CD4-positive, CD25-positive, alpha-beta regulatory T cell (primary cell): ENCODE results near the gene OGFOD2. TPM values are rescaled to one million over a fixed set of nuclear protein-coding genes. Genes with fewer than 3 reads are reported as not detected.

ENCODE experiments used
- ATAC-seq, 2 donors: fragments of 150-1000 bp; cut with Tn5 transposase; one replicate each; pipeline ENCODE4 v1.10.0; 2021; ENCODE audit warnings: low read depth in 2 of 2, moderate number of reproducible peaks in 2 of 2, moderate library complexity in 1 of 2
- DNase-seq, 3 donors: peaks; one replicate each; pipeline versions ENCODE4 v3.0.0 to v3.0.0-alpha.2; 2012 to 2022; ENCODE audit warnings: mixed read lengths in 1 of 3
- H3K27ac ChIP-seq: one replicate; pipeline ENCODE4 v1.7.0; 2013; ENCODE audit warnings: mild to moderate bottlenecking, low read length; ENCODE audit not compliant: insufficient read depth, poor library complexity, severe bottlenecking
- H3K27me3 ChIP-seq: one replicate; pipeline ENCODE4 v1.7.0; 2013; ENCODE audit warnings: low read length; ENCODE audit not compliant: control insufficient read depth, insufficient read depth
- H3K36me3 ChIP-seq: one replicate; pipeline ENCODE4 v1.7.0; 2013; ENCODE audit warnings: mild to moderate bottlenecking, low read length, moderate library complexity; ENCODE audit not compliant: control insufficient read depth, insufficient read depth
- H3K4me1 ChIP-seq: 2 replicates; pipeline ENCODE4 v1.7.0; 2013; ENCODE audit warnings: mild to moderate bottlenecking, low read length; ENCODE audit not compliant: insufficient read depth, control insufficient read depth, poor library complexity, severe bottlenecking
- H3K4me3 ChIP-seq: one replicate; pipeline ENCODE4 v1.7.0; 2013; ENCODE audit warnings: low read depth, mild to moderate bottlenecking, low read length, moderate library complexity
- H3K9me3 ChIP-seq, 2 experiments: 1 replicate in 1 of 2; 2 replicates in 1 of 2; pipeline ENCODE4 v1.7.0; 2013; ENCODE audit warnings: low read length in 2 of 2, mild to moderate bottlenecking in 1 of 2, moderate library complexity in 1 of 2; ENCODE audit not compliant: control insufficient read depth in 2 of 2
- H3K27ac Mint-ChIP-seq, 3 donors: one replicate each; pipeline ENCODE4 v1.8.0; 2020 to 2022; ENCODE audit warnings: mild to moderate bottlenecking in 3 of 3, mixed read lengths in 3 of 3, moderate library complexity in 2 of 3
- H3K27me3 Mint-ChIP-seq: one replicate; pipeline ENCODE4 v1.8.0; 2022; ENCODE audit warnings: mild to moderate bottlenecking, mixed read lengths
- H3K36me3 Mint-ChIP-seq: one replicate; pipeline ENCODE4 v1.8.0; 2020; ENCODE audit warnings: mixed read lengths
- H3K4me1 Mint-ChIP-seq, 4 donors: one replicate each; pipeline ENCODE4 v1.8.0; 2020 to 2022; ENCODE audit warnings: mixed read lengths in 4 of 4, mild to moderate bottlenecking in 1 of 4
- H3K4me3 Mint-ChIP-seq, 4 donors: one replicate each; pipeline ENCODE4 v1.8.0; 2020 to 2022; ENCODE audit warnings: mild to moderate bottlenecking in 4 of 4, mixed read lengths in 4 of 4, moderate library complexity in 3 of 4
- H3K9me3 Mint-ChIP-seq, 7 donors: one replicate each; pipeline ENCODE4 v1.8.0; 2020 to 2022; ENCODE audit warnings: mixed read lengths in 7 of 7, mild to moderate bottlenecking in 3 of 7, moderate library complexity in 2 of 7
- polyA plus RNA-seq, 4 donors: library from polyadenylated mRNA; unstranded; fragments of 300-500 nt; fragmentation: Illumina TruSeq; gene quantifications; one replicate each; pipeline ENCODE4 v1.2.3, GENCODE V29; 2021
- total RNA-seq: library from RNA; stranded (reverse); gene quantifications from one replicate; pipeline ENCODE4 v1.2.3, GENCODE V29; 2022

OGFOD2 gene
- 20.6 TPM for total RNA-seq
- polyA plus RNA-seq, result 10 to 100 TPM; 12.5 to 17.4 (median 14.2) TPM

DNA sequence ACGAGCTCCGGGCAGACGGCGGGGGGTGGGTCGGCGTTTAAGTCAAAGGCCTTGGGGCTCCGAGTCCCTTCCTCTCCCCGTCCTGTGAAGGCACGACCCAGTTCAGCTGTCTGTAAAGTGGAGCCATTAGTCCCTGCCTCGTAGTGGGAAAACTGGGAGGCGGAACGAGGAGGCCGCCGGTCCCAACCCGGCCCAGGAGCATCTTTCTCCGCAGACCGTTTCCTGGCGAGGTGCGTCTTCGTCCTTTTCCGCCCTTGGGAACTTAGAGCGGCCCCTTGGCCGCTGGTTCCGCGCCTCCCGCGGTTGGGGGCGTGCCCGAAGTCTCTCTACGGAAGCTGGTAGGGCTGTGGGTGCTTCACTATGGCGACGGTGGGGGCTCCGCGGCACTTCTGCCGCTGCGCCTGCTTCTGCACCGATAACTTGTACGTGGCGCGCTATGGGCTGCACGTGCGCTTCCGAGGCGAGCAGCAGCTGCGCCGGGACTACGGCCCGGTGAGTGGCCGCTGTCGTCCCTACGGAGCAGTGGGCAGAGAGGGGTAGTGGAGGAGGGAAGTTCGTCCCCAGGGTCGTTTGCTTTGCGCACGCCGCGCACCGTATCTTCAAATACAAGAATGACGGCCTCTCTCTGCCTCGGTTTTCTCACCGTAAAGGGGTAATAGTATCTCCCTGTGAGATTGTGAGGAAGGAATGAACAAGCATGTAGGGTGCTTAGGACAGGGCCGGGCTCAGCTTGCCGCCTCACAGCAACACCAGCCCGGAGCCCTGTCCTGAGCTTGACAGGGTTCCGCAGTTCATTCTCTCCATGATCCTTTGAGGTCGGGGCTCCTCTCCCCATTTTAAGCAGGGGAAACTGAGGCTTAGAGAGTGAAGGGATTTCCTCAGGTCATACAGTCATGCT lies at the start of gene OGFOD2:
Gene OGFOD2 (plus strand): TSS at position 353 of the 898 bp plus-strand sequence. CDS start 8 bp downstream, at position 361.
- H3K36me3 Mint-ChIP-seq, result no peaks in the 10 kb centered on the region
- H3K4me1 ChIP-seq, result peaks cover 44% of the 10 kb centered on the region
- peak within 1 kb of the TSS; percentile 99 to 100 (median 100) for H3K27ac Mint-ChIP-seq
- peaks cover 6 to 50% (median 23%) of the 10 kb centered on the region in 4 donors for H3K4me1 Mint-ChIP-seq
- peak within 1 kb of the TSS; percentile 98 to 100 (median 98) for H3K4me3 Mint-ChIP-seq
- H3K9me3 Mint-ChIP-seq, result no peaks in the 10 kb centered on the region
- H3K27me3 Mint-ChIP-seq, result peaks cover 6% of the 10 kb centered on the region
- no peaks in the 10 kb centered on the region for H3K9me3 ChIP-seq
- DNase-seq, result peak; percentile 90 to 96 (median 93)
- peak within 1 kb of the TSS; percentile 91 for H3K4me3 ChIP-seq
- H3K36me3 ChIP-seq, result no peaks in the 10 kb centered on the region
- H3K27me3 ChIP-seq, result no peaks in the 10 kb centered on the region
- H3K27ac ChIP-seq, result peak within 1 kb of the TSS; percentile 99
- peak; percentile 82 to 85 for ATAC-seq

DNA sequence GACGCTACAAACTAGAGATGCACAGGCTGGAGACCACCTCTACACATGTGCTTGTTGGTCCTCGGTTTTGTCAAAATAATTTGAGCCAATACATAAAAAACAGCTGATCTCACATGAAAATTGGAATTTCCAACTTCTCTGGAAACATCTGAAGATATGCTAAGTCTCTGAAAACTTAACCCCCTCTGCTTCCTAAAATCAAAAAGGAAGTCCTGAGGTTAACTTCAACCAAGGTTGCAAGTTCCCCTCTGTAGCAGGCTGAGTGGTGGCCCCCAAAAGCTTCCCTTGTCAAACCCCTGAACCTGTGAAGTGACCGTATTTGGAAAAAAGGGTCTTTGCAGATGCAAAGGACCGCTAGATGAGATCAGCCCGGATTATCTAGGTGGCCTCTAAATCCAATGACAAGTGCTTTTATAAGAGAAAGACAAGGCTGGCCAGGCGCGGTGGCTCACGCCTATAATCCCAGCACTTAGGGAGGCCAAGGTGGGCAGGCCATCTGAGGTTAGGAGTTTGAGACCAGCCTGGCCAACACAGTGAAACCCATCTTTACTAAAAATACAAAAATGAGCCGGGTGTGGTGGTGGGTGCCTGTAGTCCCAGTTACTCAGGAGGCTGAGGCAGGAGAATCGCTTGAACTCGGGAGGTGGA lies 47.2 kb upstream of the OGFOD2 start:
- Histone ChIP-seq H3K4me3 (no peak overlapping the region), H3K4me1 (no peaks in the 10 kb centered on the region), H3K36me3 (no peaks in the 10 kb centered on the region), H3K9me3 (no peaks in the 10 kb centered on the region), H3K27me3 (no peaks in the 10 kb centered on the region), H3K27ac (no peak overlapping the region)
- Mint-ChIP-seq H3K9me3 (no peaks in the 10 kb centered on the region), H3K27me3 (no peaks in the 10 kb centered on the region), H3K4me3 (no peak overlapping the region), H3K4me1 (peaks cover 0 to 2% (median 0%) of the 10 kb centered on the region in 4 donors), H3K36me3 (no peaks in the 10 kb centered on the region), H3K27ac (peak overlapping the region in 1 of 3 donors; percentile 42)
- ATAC-seq (no peak), DNase-seq (no peak)

DNA sequence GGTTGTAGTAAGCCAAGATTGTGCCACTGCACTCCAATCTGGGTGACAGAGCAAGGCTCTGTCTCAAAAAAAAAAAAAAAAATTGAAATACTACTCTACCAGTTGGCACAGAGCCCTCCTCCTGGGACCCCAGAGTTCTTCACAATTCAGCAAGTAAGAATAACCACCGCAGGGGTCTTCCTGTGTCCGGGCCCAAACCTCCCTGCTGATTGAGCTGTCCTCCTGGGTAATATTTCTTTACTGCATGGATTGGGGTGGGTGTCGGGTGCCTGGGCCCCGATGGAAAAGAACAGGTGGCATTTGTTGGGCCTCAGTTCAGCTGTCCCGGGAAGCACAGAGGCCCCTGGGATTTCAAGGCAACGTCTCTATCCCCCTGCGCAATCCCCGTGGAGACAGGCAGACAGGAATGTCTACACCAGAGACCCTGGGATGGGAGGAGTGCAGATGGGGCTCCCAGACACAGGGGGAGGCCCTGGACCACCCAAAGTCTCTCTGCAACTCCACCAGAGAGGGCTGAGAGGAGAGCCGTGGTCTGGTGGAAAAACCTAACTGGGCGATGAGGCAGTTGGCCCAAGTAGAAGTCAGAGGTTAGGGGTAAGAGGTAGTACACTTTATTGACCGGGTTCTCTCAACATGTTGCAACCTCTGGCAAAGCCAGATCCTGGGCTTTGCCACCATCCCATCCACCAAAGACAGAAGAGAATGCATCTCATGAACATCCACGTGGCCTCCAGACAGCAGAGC lies 46.5 kb upstream of the OGFOD2 start:
- Mint-ChIP-seq H3K4me1 (peaks cover 0 to 4% (median 0%) of the 10 kb centered on the region in 4 donors), H3K4me3 (no peak overlapping the region), H3K36me3 (no peaks in the 10 kb centered on the region), H3K27ac (no peak overlapping the region), H3K9me3 (no peaks in the 10 kb centered on the region), H3K27me3 (no peaks in the 10 kb centered on the region)
- H3K36me3 ChIP-seq, result no peaks in the 10 kb centered on the region
- H3K9me3 ChIP-seq, result no peaks in the 10 kb centered on the region
- H3K4me1 ChIP-seq, result no peaks in the 10 kb centered on the region
- H3K4me3 ChIP-seq, result no peak overlapping the region
- DNase-seq, result no peak
- no peaks in the 10 kb centered on the region for H3K27me3 ChIP-seq
- no peak for ATAC-seq
- no peak overlapping the region for H3K27ac ChIP-seq

DNA sequence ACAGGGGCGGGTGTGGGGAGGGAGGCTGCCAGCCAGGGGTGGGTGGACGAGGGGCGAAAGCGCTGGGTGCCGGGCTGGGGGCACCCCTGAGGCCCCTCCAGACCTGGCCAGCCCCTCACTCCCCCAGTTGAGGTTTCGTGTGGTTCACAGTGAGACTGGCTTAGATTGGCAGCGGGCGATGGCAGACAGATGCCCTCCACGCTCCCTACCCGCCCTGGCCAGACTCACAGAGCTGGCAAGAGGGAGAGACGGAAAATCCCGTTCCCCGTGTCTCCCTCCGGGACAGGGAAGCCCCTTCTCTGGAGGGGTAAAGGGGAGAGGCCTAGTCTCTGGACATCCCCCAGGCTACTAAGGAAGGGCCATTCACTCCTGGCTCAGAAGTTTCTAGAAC lies 45.9 kb upstream of the OGFOD2 start:
- peaks cover 0 to 4% (median 0%) of the 10 kb centered on the region in 4 donors for H3K4me1 Mint-ChIP-seq
- no peak overlapping the region for H3K27ac Mint-ChIP-seq
- no peak for DNase-seq
- no peak for ATAC-seq
- no peaks in the 10 kb centered on the region for H3K27me3 ChIP-seq
- no peaks in the 10 kb centered on the region for H3K9me3 Mint-ChIP-seq
- H3K4me1 ChIP-seq, result no peaks in the 10 kb centered on the region
- H3K36me3 Mint-ChIP-seq, result no peaks in the 10 kb centered on the region
- H3K27me3 Mint-ChIP-seq, result no peaks in the 10 kb centered on the region
- no peak overlapping the region for H3K4me3 Mint-ChIP-seq
- no peak overlapping the region for H3K4me3 ChIP-seq
- H3K9me3 ChIP-seq, result no peaks in the 10 kb centered on the region
- no peak overlapping the region for H3K27ac ChIP-seq
- no peaks in the 10 kb centered on the region for H3K36me3 ChIP-seq

DNA sequence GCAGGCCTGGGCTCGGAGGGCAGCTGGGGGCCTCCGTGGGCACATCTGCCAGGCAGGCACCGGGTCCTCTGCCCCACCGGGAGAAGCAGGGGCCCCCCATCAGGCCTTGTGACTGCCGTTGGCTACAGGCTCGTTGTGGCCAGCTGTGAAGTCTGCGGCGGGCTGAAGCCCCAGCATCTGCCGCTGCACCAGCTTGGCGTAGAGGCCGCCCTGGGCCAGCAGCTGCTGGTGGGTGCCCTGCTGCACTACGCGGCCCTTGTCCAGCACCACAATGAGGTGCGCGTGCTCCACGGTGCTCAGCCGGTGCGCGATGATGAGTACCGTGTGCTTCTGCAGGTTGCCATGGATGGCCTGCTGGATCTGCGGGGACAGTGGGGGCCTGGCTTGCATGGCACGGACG lies 45.2 kb upstream of the OGFOD2 start:
- Mint-ChIP-seq H3K4me3 (no peak overlapping the region), H3K36me3 (no peaks in the 10 kb centered on the region), H3K9me3 (no peaks in the 10 kb centered on the region), H3K4me1 (peaks cover 0 to 4% (median 0%) of the 10 kb centered on the region in 4 donors), H3K27ac (no peak overlapping the region), H3K27me3 (no peaks in the 10 kb centered on the region)
- DNase-seq, result no peak
- no peaks in the 10 kb centered on the region for H3K27me3 ChIP-seq
- ATAC-seq, result no peak
- H3K36me3 ChIP-seq, result no peaks in the 10 kb centered on the region
- H3K4me3 ChIP-seq, result no peak overlapping the region
- no peaks in the 10 kb centered on the region for H3K4me1 ChIP-seq
- H3K9me3 ChIP-seq, result no peaks in the 10 kb centered on the region
- H3K27ac ChIP-seq, result no peak overlapping the region

DNA sequence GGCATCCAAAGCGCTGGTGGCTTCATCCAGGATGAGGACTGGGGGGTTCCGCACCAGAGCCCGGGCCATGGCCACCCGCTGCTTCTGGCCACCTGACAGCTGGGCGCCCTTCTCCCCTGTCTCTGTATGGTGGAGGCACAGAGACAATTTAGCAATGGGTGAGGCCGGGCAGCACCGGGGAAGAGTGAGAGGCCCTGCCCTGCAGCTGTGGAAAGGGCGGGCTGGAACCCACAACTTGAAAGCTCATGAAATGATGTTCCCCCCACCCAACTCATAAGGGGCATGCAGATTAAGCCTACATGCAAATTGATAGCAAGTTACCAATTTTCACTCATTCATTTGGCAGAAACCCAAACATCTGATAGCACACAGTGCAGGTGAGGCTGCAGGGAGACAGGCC lies 42.8 kb upstream of the OGFOD2 start:
- no peaks in the 10 kb centered on the region for H3K9me3 ChIP-seq
- H3K4me3 ChIP-seq, result no peak overlapping the region
- no peaks in the 10 kb centered on the region for H3K4me1 ChIP-seq
- no peak overlapping the region for H3K27ac ChIP-seq
- DNase-seq (no peak), ATAC-seq (no peak)
- no peaks in the 10 kb centered on the region for H3K27me3 ChIP-seq
- Mint-ChIP-seq H3K4me3 (no peak overlapping the region), H3K27ac (no peak overlapping the region), H3K9me3 (no peaks in the 10 kb centered on the region), H3K4me1 (peaks cover 0 to 4% (median 0%) of the 10 kb centered on the region in 4 donors), H3K36me3 (no peaks in the 10 kb centered on the region), H3K27me3 (no peaks in the 10 kb centered on the region)
- no peaks in the 10 kb centered on the region for H3K36me3 ChIP-seq

DNA sequence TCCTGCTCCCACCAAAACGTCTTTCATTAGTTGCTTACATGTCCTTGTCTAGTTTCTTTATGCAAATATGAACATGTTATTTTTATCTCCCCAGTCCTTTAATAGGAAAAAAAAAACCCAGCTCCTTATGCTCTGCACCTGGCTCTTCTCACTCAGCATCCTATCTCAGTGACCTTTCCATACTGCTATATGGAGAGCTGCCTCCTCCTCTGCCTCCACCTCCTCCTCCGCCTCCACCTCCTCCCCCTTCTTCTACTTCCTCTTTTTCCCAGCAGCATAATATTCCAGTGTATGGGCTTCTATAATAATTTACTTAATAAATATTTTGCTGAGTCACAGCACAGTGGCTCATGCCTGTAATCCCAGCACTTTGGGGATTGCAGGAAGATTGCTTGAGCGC lies 40.3 kb upstream of the OGFOD2 start:
- Histone ChIP-seq H3K36me3 (no peaks in the 10 kb centered on the region), H3K27ac (no peak overlapping the region), H3K4me1 (no peaks in the 10 kb centered on the region), H3K4me3 (no peak overlapping the region), H3K9me3 (no peaks in the 10 kb centered on the region), H3K27me3 (no peaks in the 10 kb centered on the region)
- H3K27ac Mint-ChIP-seq, result no peak overlapping the region
- H3K36me3 Mint-ChIP-seq, result no peaks in the 10 kb centered on the region
- DNase-seq, result no peak
- peaks cover 0 to 4% (median 0%) of the 10 kb centered on the region in 4 donors for H3K4me1 Mint-ChIP-seq
- no peaks in the 10 kb centered on the region for H3K27me3 Mint-ChIP-seq
- ATAC-seq, result no peak
- no peaks in the 10 kb centered on the region for H3K9me3 Mint-ChIP-seq
- H3K4me3 Mint-ChIP-seq, result no peak overlapping the region
